ENCODE data around the gene RRP12.
"Not testable (repeated sequence)": the region's sequence is repeated elsewhere in the genome, so short reads cannot be mapped to it uniquely, and the experiment has no call there.

RRP12 gene

GRCh38 chr10:97400665-97401454 lies at the start of gene RRP12:
RRP12 (minus strand) TSS chr10:97401340; CDS start chr10:97401231, 109 bp downstream.
- DNase-seq, result peak; percentile 93

- no peak for DNase-seq
These were observed 49.7 kb upstream of the RRP12 start for GRCh38 chr10:97450828-97451227.

GRCh38 chr10:97445722-97446639 lies 44.8 kb upstream of the RRP12 start, which contains the start of the genes EXOSC1 and ZDHHC16:
EXOSC1 (minus strand) TSS chr10:97446006; CDS start chr10:97445985, 21 bp downstream.
ZDHHC16 (plus strand) TSS chr10:97446175; CDS start chr10:97451676, 5,501 bp downstream.
- peak; percentile 91 for DNase-seq

GRCh38 chr10:97445357-97445721 lies 44.2 kb upstream of the RRP12 start:
- no peak for DNase-seq

GRCh38 chr10:97444212-97444611 lies 43.1 kb upstream of the RRP12 start:
- DNase-seq, result no peak

- no peak for DNase-seq
These were observed 41.1 kb upstream of the RRP12 start for GRCh38 chr10:97442277-97442676.

- no peak for DNase-seq
These were observed 34.1 kb upstream of the RRP12 start for GRCh38 chr10:97435211-97435610.

GRCh38 chr10:97434557-97434956 lies 33.4 kb upstream of the RRP12 start:
- no peak for DNase-seq

- no peak for DNase-seq
These were observed 32.9 kb upstream of the RRP12 start for GRCh38 chr10:97434055-97434454.

GRCh38 chr10:97428572-97428981 lies 27.4 kb upstream of the RRP12 start:
- DNase-seq, result no peak

- peak; percentile 10 for DNase-seq
These were observed 26.5 kb upstream of the RRP12 start for GRCh38 chr10:97427571-97428179.

- no peak for DNase-seq
These were observed 25.8 kb upstream of the RRP12 start for GRCh38 chr10:97426776-97427570.

- peak; percentile 94 for DNase-seq
These were observed 25.0 kb upstream of the RRP12 start, which contains the start of gene PGAM1 for GRCh38 chr10:97425964-97426775. PGAM1 (plus strand) TSS chr10:97426191; CDS start chr10:97426308, 117 bp downstream.

GRCh38 chr10:97423757-97424098 lies 22.6 kb upstream of the RRP12 start:
- not testable (repeated sequence) for DNase-seq

- no peak for DNase-seq
These were observed 15.4 kb upstream of the RRP12 start for GRCh38 chr10:97416565-97416964.

- no peak for DNase-seq
These were observed 11.8 kb upstream of the RRP12 start for GRCh38 chr10:97412891-97413304.

GRCh38 chr10:97411406-97411805 lies 10.3 kb upstream of the RRP12 start:
- DNase-seq, result no peak

- DNase-seq, result no peak
These were observed 7.4 kb upstream of the RRP12 start for GRCh38 chr10:97408496-97408992.

- DNase-seq, result no peak
These were observed 6.8 kb upstream of the RRP12 start for GRCh38 chr10:97407952-97408248.

- peak; percentile 88 for DNase-seq
These were observed 6.2 kb upstream of the RRP12 start for GRCh38 chr10:97407211-97407951.

GRCh38 chr10:97406483-97406882 lies 5.3 kb upstream of the RRP12 start:
- not testable (repeated sequence) for DNase-seq

Measured in NCI-H2227 treated with DMSO at 0.1 percent for 48 hours (cell line).